Breast epithelium (tissue), 3 donors: Measurements from ENCODE around the gene MDFI.

Source experiments
- POLR2A ChIP-seq: fragments of 450-650 bp; IDR thresholded peaks from one replicate; pipeline ENCODE4 v1.6.1; 2016; ENCODE audit warnings: antibody characterized with exemption, mild to moderate bottlenecking, moderate library complexity
- POLR2AphosphoS5 ChIP-seq, 3 donors: sonication (generic); formaldehyde crosslinking; IDR thresholded peaks; one replicate each; pipeline ENCODE4 v1.6.1; 2017; ENCODE audit warnings: antibody characterized with exemption in 3 of 3

- no peak for TF ChIP-seq POLR2AphosphoS5 (IDR thresholded peaks at IDR 0.05)
- TF ChIP-seq POLR2A = no peak
Observed at GRCh38 chr6:41680182-41680965, 42.1 kb downstream of the MDFI start.
